Measurements from ENCODE around the gene MFN1.
"Not testable (repeated sequence)": the region's sequence is repeated elsewhere in the genome, so short reads cannot be mapped to it uniquely, and the experiment has no call there.

The MFN1 gene

DNA sequence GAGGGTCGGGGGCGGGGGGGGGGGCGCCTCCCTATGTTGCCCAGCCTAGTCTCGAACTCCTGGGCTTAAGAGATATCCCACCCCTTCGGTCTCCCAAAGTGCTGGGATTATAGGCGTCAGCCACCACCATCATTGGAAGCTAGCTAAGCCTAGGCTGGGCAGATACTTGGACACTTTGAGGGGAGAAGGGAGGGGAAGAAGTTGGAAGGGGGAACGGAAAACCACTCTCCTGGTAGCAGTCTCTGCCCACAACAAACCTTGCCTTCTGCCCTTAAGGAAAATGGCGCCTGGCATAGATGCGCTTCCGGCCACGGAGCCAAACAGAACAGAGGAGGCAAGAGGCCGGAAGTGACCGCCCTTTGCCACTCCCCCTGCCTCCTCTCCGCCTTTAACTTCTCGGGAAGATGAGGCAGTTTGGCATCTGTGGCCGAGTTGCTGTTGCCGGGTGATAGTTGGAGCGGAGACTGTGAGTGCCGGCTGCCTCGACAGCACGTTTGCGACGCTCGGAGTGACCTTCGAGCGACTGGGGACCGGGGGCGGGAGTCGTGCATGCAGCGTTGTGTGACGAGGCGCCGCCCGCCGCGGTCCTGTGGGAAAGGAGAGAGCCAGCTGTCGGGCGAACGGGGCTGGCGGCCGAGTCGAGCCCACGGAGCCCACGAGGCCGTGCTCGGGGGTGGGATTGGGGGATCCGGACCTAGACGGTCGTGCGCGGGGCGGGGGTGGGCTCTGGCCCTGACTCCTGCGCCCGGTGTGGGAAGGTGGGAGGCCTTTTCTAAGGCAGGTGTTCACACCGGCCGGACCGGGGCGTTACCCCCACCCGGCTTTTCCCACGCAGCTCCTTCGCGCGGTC lies at the start of gene MFN1:
TSS of gene MFN1 (plus strand) at position 365 of the 850 bp plus-strand sequence. CDS start 1,143 bp downstream, outside the sequence.
- in situ Hi-C loops (cut with MboI; ENCODE audit: low sequenced_read_pairs), result no loop called here

DNA sequence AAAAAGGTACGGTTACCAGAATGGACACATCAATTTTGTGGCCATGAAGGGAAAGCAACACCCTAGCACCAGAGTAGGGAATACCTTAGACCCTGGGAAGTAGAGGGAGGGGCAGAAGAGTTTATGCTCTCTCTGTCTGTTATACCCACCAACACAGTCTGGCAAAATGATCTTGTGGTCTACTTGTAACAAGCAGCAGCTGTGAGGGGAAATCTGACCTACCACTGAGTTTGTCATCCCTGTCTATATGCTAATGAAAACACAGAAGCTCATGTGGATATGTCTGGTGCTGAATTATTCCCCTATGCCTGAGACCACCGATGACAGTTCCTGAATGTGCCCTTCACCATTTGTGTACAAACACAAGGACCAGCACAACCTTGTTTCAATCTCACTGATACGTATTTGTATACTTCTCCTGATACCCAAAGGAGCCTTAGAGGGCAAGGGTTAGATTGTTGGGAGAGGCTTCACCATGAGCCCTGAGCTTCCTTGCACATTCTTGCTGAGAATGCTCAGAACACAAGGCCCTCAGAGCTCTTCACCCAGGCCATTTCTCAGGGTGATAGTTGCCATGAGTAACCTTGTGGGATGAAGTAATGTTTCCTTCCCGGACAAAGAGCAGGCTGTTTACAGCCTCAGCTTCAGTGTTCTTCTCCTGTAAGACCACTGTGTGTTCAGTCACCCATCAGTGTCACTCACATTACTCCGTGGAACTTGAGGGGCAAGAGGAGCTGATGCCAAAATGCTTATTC lies 49.4 kb upstream of the MFN1 start:
- in situ Hi-C loops (cut with MboI; ENCODE audit: low sequenced_read_pairs), result no loop called here

DNA sequence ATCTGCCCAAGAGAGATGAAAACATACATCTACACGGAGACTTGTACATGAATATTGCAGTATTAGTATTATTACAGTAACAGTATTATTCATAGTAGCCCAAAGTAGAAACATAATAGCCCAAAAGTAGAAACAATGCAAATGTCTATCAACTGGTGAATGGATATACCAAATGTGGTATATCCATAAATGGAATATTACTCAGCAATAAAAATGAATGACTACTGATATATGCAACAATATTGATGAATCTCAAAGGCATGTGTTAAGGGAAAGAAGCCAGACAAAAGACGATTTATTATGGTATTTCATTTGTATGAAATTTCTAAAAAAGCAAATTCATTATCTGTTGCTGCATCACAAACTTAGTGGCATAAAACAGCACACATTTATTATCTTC lies 48.2 kb upstream of the MFN1 start:
- in situ Hi-C loops (cut with MboI; ENCODE audit: low sequenced_read_pairs), result no loop called here

DNA sequence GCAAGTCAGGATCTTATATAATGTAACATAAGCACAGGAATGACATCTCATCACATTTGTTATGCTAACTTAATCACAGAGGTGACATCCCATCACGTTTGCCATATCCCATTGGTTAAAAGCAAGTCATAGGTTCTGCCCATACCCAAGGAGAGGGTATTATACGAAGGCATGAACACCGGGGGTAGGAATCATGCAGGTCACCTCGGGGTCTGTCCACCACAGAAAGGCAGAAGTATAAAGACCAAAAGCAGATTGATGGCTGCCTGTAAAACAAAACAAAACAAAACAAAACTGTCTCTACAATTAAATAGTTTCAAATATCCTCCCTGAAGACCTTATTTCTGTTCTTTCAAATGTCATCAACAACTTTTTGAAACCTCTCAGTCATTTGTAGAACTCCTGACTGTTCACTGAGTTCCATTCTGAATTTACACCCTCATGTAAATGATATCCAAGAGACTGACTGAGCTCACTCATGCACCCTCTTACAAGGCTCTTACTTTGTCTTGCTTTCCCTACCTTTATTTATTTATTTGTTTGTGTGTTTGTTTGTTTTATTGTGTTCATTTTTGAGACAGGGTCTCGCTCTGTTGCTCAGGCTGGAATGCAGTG lies 47.4 kb upstream of the MFN1 start:
- in situ Hi-C loops (cut with MboI; ENCODE audit: low sequenced_read_pairs), result no loop called here

DNA sequence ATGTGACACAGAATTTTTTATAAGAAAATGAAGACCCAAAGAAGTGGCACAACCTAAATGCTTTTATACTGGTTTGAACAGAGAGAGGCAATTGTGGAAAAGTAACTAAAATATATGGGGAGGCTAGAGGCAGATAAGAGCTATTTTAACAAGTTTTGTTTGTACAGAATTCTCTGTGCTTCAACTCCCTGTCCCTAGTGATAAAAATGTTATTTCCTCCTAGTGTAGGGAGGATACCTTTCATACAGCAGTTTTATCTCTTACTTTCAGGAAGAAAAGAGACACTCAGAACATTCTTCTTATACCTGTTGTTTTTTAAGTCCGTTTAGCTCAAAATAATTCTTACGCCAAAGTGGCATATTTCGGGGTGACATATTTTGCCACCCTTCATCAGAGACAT lies 45.9 kb upstream of the MFN1 start:
- in situ Hi-C loops (cut with MboI; ENCODE audit: low sequenced_read_pairs), result no loop called here

DNA sequence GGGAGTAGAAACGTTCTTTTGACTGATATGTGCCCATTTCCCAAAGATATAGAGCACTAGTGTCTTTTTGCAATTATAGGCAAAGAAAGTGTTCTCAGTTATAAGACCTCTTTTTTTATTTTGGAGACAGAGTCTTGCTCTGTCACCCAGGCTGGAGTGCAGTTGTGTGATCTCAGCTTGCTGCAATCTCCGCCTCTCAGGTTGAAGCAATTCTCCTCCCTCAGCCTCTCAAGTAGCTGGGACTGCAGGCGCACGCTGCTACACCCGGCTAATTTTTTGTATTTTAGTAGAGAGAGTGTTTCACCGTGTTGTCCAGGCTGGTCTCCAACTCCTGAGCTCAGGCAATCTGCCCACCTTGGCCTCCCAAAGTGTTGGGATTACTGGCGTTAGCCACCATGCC lies 45.4 kb upstream of the MFN1 start:
- in situ Hi-C loops (cut with MboI; ENCODE audit: low sequenced_read_pairs), result no loop called here

DNA sequence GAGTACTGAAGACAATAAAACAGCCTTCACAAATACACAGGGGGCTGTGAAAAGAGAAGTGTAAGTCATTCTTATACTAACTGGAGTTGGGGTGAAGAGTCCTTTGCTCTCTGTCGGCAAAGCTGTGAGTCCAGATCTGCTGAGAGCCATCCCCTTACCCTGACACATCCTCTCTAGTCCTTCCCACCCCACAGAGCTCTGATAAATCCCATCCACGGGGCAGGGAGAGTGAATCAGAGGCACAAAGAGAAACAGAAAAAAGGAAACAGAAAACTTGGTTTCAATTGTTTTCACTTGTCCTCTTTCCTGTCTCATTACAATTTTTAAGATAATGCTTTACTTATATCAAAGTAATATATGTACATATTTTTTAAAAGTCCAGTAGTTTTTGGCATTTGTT lies 42.9 kb upstream of the MFN1 start:
- in situ Hi-C loops (cut with MboI; ENCODE audit: low sequenced_read_pairs), result no loop called here

DNA sequence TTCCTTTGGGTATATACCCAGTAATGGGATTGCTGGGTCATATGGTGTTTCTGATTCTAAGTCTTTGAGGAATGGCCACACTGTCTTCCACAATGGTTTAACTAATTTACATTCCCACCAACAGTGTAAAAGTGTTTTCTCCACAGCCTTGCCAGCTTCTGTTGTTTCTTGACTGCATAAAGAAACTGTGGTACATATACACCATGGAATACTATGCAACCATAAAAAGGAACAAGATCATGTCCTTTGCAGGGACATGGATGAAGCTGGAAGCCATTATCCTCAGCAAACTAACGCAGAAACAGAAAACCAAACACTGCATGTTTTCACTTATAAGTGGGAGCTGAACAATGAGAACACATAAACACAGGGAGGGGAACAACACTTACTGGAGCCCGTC lies 40.1 kb upstream of the MFN1 start:
- in situ Hi-C loops (cut with MboI; ENCODE audit: low sequenced_read_pairs), result not testable (repeated sequence)

DNA sequence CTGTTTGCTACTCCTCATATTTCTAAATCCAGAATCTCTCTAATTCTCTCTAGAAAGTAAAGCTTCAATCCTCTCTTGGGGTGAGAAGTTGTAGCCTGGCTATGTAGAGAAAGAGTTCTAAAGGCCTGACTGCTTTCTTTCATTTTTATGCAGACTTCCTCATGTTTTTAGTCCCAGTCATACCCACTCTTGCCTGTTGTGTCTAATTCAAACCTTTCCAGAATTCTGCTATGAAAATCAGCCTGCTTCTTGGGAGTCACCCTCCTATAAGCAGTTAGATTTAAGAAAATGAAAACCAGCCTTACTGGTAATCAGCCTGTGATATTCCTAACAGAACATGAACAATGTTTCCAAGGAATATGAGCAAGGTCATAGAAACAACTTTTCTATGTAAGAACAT lies 39.5 kb upstream of the MFN1 start:
- in situ Hi-C loops (cut with MboI; ENCODE audit: low sequenced_read_pairs), result no loop called here

DNA sequence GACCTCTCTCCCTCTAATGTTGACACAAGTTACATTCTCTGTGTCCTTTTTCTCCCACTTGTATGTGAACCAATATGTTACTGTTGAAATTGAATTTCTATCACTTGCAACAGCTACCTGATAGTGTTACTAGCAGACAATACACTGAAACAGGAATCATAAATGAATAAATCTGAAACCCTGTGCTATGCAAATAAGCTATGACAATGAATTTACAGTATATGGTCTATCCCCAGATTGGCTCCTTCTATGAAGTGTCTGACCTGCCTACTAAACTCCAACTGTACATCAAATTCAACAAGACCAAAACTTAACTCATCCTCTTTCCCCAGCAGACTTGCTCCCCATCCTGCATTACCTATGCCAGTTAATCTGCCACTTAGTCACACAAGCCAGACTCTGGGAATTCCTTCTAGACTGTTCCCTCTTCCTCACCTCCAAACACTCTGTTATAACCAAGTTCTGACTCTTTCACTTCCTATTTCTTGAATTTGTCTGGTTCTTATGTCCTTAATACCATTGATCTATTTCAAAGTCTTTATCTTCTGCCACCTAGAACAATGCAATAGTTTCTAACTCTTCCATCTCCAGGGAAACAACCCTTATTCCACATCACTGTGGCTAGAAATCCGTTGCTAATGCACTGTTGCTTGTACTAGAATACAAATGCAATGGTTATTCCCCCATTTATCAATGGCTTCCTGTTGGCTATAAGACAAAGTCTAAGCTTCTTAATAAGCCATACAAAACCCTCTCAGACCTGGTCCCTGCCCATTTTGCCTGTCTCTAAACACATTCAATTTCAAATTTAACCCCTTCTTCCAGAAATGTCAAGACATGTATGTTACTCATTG lies 38.1 kb upstream of the MFN1 start:
- in situ Hi-C loops (cut with MboI; ENCODE audit: low sequenced_read_pairs), result no loop called here

DNA sequence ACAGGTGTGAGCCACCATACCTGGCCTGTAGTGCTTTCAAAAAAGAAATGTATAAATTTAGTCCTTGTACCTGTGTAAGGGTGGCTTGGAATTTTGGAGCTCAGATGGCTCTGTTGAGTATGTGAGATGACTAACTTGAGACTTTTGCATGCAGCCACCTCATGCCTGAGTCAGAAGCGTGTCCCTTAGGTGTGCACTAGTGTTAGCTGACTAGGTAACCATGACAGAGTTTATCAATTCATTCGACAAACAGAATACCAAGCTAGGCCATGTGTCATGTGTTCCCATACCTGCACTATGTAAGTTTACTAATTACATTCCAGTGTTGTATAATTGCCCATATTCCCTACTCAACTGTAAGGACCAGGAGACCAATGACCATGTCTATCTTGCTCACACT lies 28.6 kb upstream of the MFN1 start:
- in situ Hi-C loops (cut with MboI; ENCODE audit: low sequenced_read_pairs), result no loop called here

DNA sequence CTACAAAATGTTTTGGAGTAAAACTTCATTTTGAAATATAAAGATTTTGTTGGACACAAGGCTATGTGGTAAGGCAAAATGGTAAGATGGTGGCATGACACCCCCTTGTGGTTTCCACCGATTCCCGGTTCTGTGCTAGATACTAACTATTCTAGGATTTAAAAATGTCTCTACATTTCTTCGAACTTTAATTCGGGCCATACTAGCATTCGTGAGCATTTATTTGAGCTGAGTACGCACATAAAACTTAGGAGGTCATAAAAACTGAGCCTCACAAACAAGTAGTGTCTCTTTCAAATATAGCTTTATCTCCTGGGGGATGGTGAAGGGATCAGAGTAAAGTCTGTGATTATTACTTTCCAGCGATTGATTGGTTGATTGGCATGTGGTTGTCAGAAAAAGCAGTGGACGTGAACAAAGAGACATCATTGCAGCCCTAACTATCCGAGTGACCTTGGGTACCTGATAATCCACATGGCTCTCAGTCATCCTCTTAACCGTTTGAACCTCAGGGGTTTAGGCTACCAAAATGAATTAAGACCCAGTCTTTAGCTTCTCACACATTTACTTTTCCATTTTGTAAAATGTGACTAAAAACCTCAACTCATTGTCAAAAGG lies 25.7 kb upstream of the MFN1 start:
- in situ Hi-C loops (cut with MboI; ENCODE audit: low sequenced_read_pairs), result no loop called here

DNA sequence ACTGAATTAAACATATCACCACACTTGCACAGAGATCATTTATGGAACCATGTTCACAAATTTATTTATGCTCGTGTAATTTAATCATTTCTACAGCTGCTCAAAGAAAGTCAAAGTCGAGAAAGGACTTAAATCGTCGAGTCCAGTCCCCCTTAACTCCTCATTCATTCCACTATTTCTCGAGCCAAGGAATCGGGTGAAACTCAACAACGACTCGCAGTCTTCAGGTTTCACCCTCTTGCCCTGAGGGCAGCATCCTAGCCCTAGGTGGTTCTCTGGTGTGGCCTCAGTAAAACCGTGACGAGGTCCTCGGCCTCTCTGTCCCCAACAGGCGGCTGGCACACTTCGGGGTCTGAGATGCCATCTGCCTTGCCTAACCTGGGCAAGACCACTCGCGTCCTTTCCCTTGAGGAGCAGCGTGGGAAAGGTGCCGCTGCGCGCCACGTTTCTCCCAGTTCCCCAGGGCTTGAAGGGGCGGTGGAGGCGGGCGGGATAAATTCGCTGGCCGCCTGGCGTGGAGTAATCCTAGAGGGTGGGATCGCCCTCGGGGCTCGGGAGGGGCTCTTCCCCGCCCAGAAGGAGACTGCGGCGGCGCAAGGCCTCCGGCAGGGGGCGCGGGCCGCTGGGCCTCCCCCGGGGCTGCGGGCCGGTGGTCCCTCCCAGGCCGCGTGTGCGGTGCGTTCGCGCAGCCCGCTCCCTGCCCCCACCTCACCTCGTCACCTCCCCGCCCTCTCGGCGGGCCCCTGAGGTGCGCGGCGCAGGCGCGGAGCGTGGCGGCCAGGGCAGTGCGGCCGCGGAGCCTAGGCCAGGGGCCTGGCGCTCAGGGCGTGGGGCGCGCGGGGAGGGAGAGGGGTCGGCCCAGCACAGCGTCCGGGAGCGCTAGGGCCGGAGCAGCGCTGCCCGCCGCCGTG lies 25.0 kb upstream of the MFN1 start, which contains the start of gene ZNF639:
TSS of gene ZNF639 (plus strand) at position 746 of the 911 bp plus-strand sequence. CDS start 5,263 bp downstream, outside the sequence.
- in situ Hi-C loops (cut with MboI; ENCODE audit: low sequenced_read_pairs), result no loop called here

DNA sequence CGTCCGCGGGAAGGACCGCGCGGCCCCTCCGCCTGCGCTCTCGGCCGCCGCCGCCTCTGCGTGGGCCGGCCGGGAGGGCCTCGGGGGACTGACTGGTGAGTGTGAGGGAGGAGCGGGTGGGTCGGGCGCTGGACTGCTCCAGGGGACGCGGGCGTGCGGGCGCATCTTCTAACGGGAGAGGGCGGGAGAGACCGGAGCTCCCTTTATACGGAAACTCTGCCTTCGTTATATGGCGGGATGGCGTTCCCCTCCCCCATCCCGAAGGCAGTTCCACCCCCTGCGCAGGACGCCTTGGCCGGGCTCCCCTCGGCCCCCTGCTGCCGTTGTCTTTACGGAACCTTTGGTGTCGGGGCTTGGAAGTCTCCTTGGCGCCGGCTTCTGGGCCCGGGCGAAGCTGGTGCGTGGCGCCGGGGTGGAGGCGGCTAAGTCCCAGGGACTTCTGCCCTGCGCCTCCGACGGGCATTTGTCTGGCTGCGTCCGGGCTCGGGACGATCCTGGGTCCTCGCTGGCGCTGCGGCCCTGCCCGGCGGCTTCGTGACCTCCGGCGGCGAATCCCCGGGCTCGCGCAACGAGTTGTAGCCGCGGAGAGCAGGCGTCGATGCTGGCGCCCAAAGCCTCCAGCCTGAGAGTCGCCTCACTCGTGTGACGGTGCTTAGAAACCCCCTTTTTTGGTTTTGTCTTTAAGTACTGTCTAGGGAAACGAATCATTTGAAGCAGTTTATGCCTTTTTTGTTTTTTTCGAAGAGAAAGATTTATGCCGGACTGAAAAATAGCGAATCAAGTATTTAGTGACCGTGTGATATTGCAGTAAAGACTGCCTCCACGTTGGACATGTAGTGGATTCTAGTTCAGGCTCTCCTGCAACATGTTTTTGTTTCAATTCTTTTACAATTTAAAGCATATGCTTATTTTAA lies 24.1 kb upstream of the MFN1 start:
- in situ Hi-C loops (cut with MboI; ENCODE audit: low sequenced_read_pairs), result no loop called here

DNA sequence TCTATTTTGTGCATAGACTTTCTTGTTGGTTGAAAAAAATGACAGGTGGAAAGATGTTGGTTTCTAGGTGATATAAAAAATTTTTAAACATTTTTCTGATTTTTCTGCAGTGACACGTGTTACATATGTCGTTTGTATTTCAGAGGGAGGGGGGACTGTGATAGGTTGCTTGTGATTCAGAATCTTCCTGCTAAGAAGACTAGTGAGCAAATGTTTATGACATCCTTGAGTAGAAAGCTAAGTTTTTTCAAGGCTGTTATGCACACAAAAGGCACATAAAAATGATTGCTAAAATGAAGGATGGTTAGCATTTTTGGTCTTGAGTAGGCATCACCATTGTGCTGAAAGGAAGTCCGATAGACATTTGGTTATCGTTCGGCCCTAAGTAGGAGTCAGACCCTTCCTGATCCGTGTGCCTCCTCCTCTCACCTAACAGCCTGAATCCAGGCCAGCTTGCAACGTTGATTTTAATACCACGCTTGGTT lies 23.2 kb upstream of the MFN1 start:
- in situ Hi-C loops (cut with MboI; ENCODE audit: low sequenced_read_pairs), result no loop called here

DNA sequence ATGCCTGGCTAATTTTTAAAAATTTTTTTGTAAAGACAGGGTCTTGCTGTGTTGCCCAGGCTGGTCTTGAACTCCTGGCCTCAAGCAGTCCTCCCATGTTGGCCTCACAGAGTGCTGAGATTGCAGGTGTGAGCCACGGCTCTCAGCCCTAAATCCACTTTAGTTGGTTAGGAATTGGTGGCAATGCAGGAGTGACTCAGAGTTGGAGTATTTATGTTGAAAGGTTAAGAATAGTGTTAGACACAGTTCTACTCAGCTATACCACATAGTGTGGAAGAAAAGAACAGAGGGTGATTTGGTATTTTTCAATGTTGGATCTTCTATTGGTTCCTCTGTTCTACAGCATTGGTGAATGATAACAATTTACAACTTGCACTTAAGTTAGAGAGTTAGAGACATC lies 17.1 kb upstream of the MFN1 start:
- in situ Hi-C loops (cut with MboI; ENCODE audit: low sequenced_read_pairs), result no loop called here

DNA sequence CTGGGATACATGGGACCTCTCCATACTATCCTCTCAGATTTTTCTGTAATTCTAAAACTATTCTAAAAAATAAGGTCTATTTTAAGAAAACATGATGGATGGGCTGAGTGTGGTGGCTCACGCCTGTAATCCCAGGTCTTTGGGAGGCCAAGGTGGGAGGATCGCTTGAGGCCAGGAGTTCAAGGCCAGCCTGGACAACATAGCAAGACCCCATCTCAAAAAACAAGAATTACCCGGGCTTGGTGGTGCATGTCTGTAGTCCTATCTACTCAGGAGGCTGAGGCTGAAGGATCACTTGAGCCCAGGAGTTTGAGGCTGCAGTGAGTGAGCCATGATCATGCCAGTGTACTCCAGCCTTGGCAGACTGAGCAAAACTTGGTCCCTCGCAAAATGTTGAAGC lies 15.3 kb upstream of the MFN1 start:
- in situ Hi-C loops (cut with MboI; ENCODE audit: low sequenced_read_pairs), result no loop called here

DNA sequence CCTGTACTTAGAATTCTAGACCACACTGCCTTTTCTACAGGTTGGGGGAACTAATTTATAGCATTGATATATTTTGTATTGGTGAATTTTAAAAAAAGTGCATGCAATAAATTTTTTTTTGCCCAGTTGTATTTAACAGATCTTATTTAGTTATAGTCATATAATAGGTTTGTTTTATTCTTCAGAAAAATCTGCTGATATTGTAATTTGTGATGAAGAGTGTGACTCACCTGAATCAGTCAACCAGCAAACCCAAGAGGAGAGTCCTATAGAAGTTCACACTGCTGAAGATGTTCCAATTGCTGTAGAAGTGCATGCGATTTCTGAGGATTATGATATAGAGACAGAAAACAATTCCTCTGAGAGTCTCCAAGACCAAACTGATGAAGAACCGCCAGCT lies 14.4 kb upstream of the MFN1 start:
- in situ Hi-C loops (cut with MboI; ENCODE audit: low sequenced_read_pairs), result no loop called here

All from hTERT RPE-1 (cell line).